Peyer's patch (tissue), 4 donors: Measurements from ENCODE around the gene ACTR1A.

Experiments
- POLR2A ChIP-seq, 2 donors: fragments of 450-650 bp; IDR thresholded peaks; one replicate each; pipeline ENCODE4 v1.5.1; 2017; ENCODE audit warnings: antibody characterized with exemption in 2 of 2, mild to moderate bottlenecking in 2 of 2, moderate library complexity in 2 of 2
- TF ChIP-seq, protein P1 (sequence below), 6 experiments: fragments of 450-650 bp in 4 of 6; fragments of 200-600 bp in 2 of 6; sonication (generic) in 1 of 6; IDR thresholded peaks; one replicate each; pipeline ENCODE4 v1.5.1; 2017 to 2019; ENCODE audit warnings: antibody characterized with exemption in 6 of 6, mild to moderate bottlenecking in 3 of 6, moderate library complexity in 1 of 6

DNA sequence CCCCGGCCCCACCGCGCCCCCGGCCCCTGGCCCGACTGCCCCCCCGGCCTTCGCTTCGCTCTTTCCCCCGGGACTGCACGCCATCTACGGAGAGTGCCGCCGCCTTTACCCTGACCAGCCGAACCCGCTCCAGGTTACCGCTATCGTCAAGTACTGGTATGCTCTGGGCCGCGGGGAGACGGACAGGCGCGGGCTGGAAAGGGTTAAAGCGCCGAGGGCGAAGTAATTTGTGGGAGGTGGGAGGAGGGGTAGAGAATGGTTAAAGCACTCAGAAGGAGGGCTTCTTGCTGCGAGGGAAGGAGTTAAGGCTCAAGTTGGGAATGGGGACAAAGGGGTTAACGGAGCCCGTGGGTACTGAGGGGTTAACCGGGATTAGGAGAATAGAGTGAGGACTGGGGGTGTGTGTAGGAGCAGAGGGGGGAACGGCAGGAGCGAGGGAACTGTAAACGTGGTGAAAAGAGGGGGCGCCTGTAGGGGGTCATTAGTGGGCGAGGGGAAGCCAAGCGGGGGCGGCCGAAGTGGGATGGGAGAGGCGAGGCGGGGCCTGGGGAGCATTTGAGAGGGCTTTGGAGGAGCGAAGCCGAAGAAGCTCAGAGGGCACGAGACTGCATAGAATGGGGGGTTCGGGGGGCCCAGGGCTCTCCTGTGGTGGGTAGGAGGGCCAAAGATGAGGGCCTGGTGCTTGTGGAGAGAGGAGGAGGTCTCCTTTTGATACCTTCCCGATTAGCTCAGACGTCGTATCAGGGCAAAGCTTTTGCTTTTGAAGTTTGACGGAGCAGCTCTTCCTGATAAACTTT is 1.9 kb upstream of the ACTR1A start:
- TF ChIP-seq, protein P1, sequence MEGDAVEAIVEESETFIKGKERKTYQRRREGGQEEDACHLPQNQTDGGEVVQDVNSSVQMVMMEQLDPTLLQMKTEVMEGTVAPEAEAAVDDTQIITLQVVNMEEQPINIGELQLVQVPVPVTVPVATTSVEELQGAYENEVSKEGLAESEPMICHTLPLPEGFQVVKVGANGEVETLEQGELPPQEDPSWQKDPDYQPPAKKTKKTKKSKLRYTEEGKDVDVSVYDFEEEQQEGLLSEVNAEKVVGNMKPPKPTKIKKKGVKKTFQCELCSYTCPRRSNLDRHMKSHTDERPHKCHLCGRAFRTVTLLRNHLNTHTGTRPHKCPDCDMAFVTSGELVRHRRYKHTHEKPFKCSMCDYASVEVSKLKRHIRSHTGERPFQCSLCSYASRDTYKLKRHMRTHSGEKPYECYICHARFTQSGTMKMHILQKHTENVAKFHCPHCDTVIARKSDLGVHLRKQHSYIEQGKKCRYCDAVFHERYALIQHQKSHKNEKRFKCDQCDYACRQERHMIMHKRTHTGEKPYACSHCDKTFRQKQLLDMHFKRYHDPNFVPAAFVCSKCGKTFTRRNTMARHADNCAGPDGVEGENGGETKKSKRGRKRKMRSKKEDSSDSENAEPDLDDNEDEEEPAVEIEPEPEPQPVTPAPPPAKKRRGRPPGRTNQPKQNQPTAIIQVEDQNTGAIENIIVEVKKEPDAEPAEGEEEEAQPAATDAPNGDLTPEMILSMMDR (IDR thresholded peaks at IDR 0.05), result no peak
- TF ChIP-seq POLR2A (IDR thresholded peaks at IDR 0.05), result no peak
